Effector memory CD8-positive, alpha-beta T cell (primary cell): ENCODE results near the gene DCST2.

Experiments
- ATAC-seq: fragments of 150-1000 bp; cut with Tn5 transposase; replicated peaks from 2 replicates; pipeline ENCODE4 v1.10.0; 2021; ENCODE audit warnings: mild to moderate bottlenecking, moderate library complexity
- DNase-seq, 3 experiments: peaks; one replicate each; pipeline ENCODE4 v3.0.0; 2021
- H3K27ac Mint-ChIP-seq, 2 donors: one replicate each; pipeline ENCODE4 v1.8.0; 2022; ENCODE audit warnings: mild to moderate bottlenecking in 2 of 2, mixed read lengths in 2 of 2, moderate library complexity in 2 of 2
- H3K27me3 Mint-ChIP-seq, 2 donors: one replicate each; pipeline ENCODE4 v1.8.0; 2022; ENCODE audit warnings: mixed read lengths in 2 of 2
- H3K36me3 Mint-ChIP-seq: one replicate; pipeline ENCODE4 v1.8.0; 2022; ENCODE audit warnings: mild to moderate bottlenecking, moderate library complexity, mixed read lengths; ENCODE audit not compliant: insufficient read depth
- H3K4me1 Mint-ChIP-seq, 2 donors: one replicate each; pipeline ENCODE4 v1.8.0; 2022; ENCODE audit warnings: low read depth in 2 of 2, mixed read lengths in 2 of 2
- H3K4me3 Mint-ChIP-seq, 2 donors: one replicate each; pipeline ENCODE4 v1.8.0; 2022; ENCODE audit warnings: mild to moderate bottlenecking in 2 of 2, mixed read lengths in 2 of 2, moderate library complexity in 2 of 2
- H3K9me3 Mint-ChIP-seq, 2 donors: one replicate each; pipeline ENCODE4 v1.8.0; 2022; ENCODE audit warnings: mixed read lengths in 2 of 2

Gene DCST2

GRCh38 chr1:155075535-155075934 lies 42.0 kb upstream of the DCST2 start:
- ATAC-seq (no peak), DNase-seq (no peak)
- H3K4me1 Mint-ChIP-seq, result peaks cover 11 to 18% of the 10 kb centered on the region in 2 donors
- H3K4me3 Mint-ChIP-seq, result no peak overlapping the region
- H3K9me3 Mint-ChIP-seq, result no peaks in the 10 kb centered on the region
- no peak overlapping the region for H3K27ac Mint-ChIP-seq
- peaks cover 9% of the 10 kb centered on the region for H3K36me3 Mint-ChIP-seq
- peaks cover 9 to 11% of the 10 kb centered on the region in 2 donors for H3K27me3 Mint-ChIP-seq

GRCh38 chr1:155073377-155074242 lies 40.0 kb upstream of the DCST2 start:
- H3K27ac Mint-ChIP-seq, result no peak overlapping the region
- H3K4me1 Mint-ChIP-seq, result peaks cover 6 to 12% of the 10 kb centered on the region in 2 donors
- DNase-seq (no peak), ATAC-seq (no peak)
- no peaks in the 10 kb centered on the region for H3K9me3 Mint-ChIP-seq
- H3K4me3 Mint-ChIP-seq, result no peak overlapping the region
- H3K36me3 Mint-ChIP-seq, result peaks cover 5% of the 10 kb centered on the region
- H3K27me3 Mint-ChIP-seq, result no peaks in the 10 kb centered on the region

- H3K9me3 Mint-ChIP-seq, result no peaks in the 10 kb centered on the region
- no peak for DNase-seq
- peaks cover 6 to 9% of the 10 kb centered on the region in 2 donors for H3K4me1 Mint-ChIP-seq
- H3K27ac Mint-ChIP-seq, result no peak overlapping the region
- peaks cover 5% of the 10 kb centered on the region for H3K36me3 Mint-ChIP-seq
- ATAC-seq, result no peak
- H3K27me3 Mint-ChIP-seq, result no peaks in the 10 kb centered on the region
- no peak overlapping the region for H3K4me3 Mint-ChIP-seq
Measured at GRCh38 chr1:155072531-155073289, 39.1 kb upstream of the DCST2 start.

- H3K27ac Mint-ChIP-seq, result no peak overlapping the region
- no peak for DNase-seq
- H3K4me1 Mint-ChIP-seq, result peaks cover 7 to 9% of the 10 kb centered on the region in 2 donors
- H3K9me3 Mint-ChIP-seq, result no peaks in the 10 kb centered on the region
- no peak for ATAC-seq
- peak overlapping the region; percentile 7 to 40 for H3K4me3 Mint-ChIP-seq
- no peaks in the 10 kb centered on the region for H3K27me3 Mint-ChIP-seq
- H3K36me3 Mint-ChIP-seq, result peaks cover 11% of the 10 kb centered on the region
Measured at GRCh38 chr1:155071701-155072100, 38.1 kb upstream of the DCST2 start.

- DNase-seq, result peak; percentile 61 to 75 (median 70)
- no peak overlapping the region for H3K27ac Mint-ChIP-seq
- H3K9me3 Mint-ChIP-seq, result no peaks in the 10 kb centered on the region
- H3K4me1 Mint-ChIP-seq, result peaks cover 12 to 14% of the 10 kb centered on the region in 2 donors
- peak; percentile 98 for ATAC-seq
- peak overlapping the region; percentile 7 to 40 for H3K4me3 Mint-ChIP-seq
- H3K27me3 Mint-ChIP-seq, result no peaks in the 10 kb centered on the region
- peaks cover 13% of the 10 kb centered on the region for H3K36me3 Mint-ChIP-seq
Measured at GRCh38 chr1:155070721-155071569, 37.4 kb upstream of the DCST2 start.

GRCh38 chr1:155070158-155070621 lies 36.6 kb upstream of the DCST2 start:
- Mint-ChIP-seq H3K36me3 (peaks cover 13% of the 10 kb centered on the region), H3K27me3 (no peaks in the 10 kb centered on the region), H3K4me3 (peak overlapping the region in 1 of 2 donors; percentile 7), H3K27ac (no peak overlapping the region), H3K4me1 (peaks cover 12 to 14% of the 10 kb centered on the region in 2 donors), H3K9me3 (no peaks in the 10 kb centered on the region)
- DNase-seq (no peak), ATAC-seq (no peak)

GRCh38 chr1:155069551-155070157 lies 36.1 kb upstream of the DCST2 start:
- Mint-ChIP-seq H3K4me3 (no peak overlapping the region), H3K27ac (no peak overlapping the region), H3K27me3 (no peaks in the 10 kb centered on the region), H3K9me3 (no peaks in the 10 kb centered on the region), H3K36me3 (peaks cover 13% of the 10 kb centered on the region), H3K4me1 (peaks cover 12 to 19% of the 10 kb centered on the region in 2 donors)
- DNase-seq (no peak), ATAC-seq (no peak)

GRCh38 chr1:155068599-155068998 lies 35.0 kb upstream of the DCST2 start:
- no peak for DNase-seq
- Mint-ChIP-seq H3K4me3 (no peak overlapping the region), H3K9me3 (no peaks in the 10 kb centered on the region), H3K27ac (no peak overlapping the region), H3K4me1 (peaks cover 15 to 25% of the 10 kb centered on the region in 2 donors), H3K27me3 (no peaks in the 10 kb centered on the region), H3K36me3 (peaks cover 14% of the 10 kb centered on the region)
- ATAC-seq, result no peak

GRCh38 chr1:155066777-155067176 lies 33.2 kb upstream of the DCST2 start:
- H3K27me3 Mint-ChIP-seq, result no peaks in the 10 kb centered on the region
- no peak overlapping the region for H3K4me3 Mint-ChIP-seq
- no peak overlapping the region for H3K27ac Mint-ChIP-seq
- peaks cover 23 to 33% of the 10 kb centered on the region in 2 donors for H3K4me1 Mint-ChIP-seq
- H3K9me3 Mint-ChIP-seq, result no peaks in the 10 kb centered on the region
- DNase-seq, result no peak
- H3K36me3 Mint-ChIP-seq, result peaks cover 20% of the 10 kb centered on the region
- ATAC-seq, result no peak

GRCh38 chr1:155064832-155065429 lies 31.4 kb upstream of the DCST2 start:
- peak overlapping the region; percentile 87 for H3K4me3 Mint-ChIP-seq
- H3K9me3 Mint-ChIP-seq, result no peaks in the 10 kb centered on the region
- peak overlapping the region in 1 of 2 donors; percentile 50 for H3K27ac Mint-ChIP-seq
- DNase-seq (no peak), ATAC-seq (no peak)
- H3K36me3 Mint-ChIP-seq, result peaks cover 21% of the 10 kb centered on the region
- H3K27me3 Mint-ChIP-seq, result no peaks in the 10 kb centered on the region
- H3K4me1 Mint-ChIP-seq, result peaks cover 24 to 35% of the 10 kb centered on the region in 2 donors

GRCh38 chr1:155064111-155064831 lies 30.7 kb upstream of the DCST2 start:
- DNase-seq (no peak), ATAC-seq (peak; percentile 45)
- Mint-ChIP-seq H3K9me3 (no peaks in the 10 kb centered on the region), H3K36me3 (peaks cover 21% of the 10 kb centered on the region), H3K27me3 (no peaks in the 10 kb centered on the region), H3K27ac (peak overlapping the region; percentile 1 to 50), H3K4me3 (peak overlapping the region; percentile 87), H3K4me1 (peaks cover 24 to 35% of the 10 kb centered on the region in 2 donors)
